NCI-H226 (cell line): ENCODE data around the gene CALML4.
"Not testable (repeated sequence)": the region's sequence is repeated elsewhere in the genome, so short reads cannot be mapped to it uniquely, and the experiment has no call there.

ENCODE experiments used
- DNase-seq: peaks from one replicate; pipeline ENCODE4 v3.0.0-alpha.2; 2015

CALML4 gene

GRCh38 chr15:68187559-68187958, 17.6 kb downstream of the CALML4 start:
- peak; percentile 69 for DNase-seq

- DNase-seq = peak; percentile 37
Measured at GRCh38 chr15:68186671-68187397, 18.3 kb downstream of the CALML4 start.

- DNase-seq = no peak
Measured at GRCh38 chr15:68184616-68185480, 20.3 kb downstream of the CALML4 start.

- no peak for DNase-seq
Measured at GRCh38 chr15:68183616-68184315, 21.4 kb downstream of the CALML4 start.

GRCh38 chr15:68177742-68178141, 27.4 kb downstream of the CALML4 start:
- DNase-seq = no peak

- no peak for DNase-seq
Measured at GRCh38 chr15:68176601-68177000, 28.5 kb downstream of the CALML4 start.

GRCh38 chr15:68175526-68175925, 29.6 kb downstream of the CALML4 start:
- DNase-seq = no peak

- DNase-seq = no peak
Measured at GRCh38 chr15:68173119-68173518, 32.0 kb downstream of the CALML4 start.

GRCh38 chr15:68172037-68172436, 33.1 kb downstream of the CALML4 start:
- DNase-seq = not testable (repeated sequence)

- DNase-seq = no peak
Measured at GRCh38 chr15:68166847-68167246, 38.3 kb downstream of the CALML4 start.

- no peak for DNase-seq
Measured at GRCh38 chr15:68163191-68163590, 41.9 kb downstream of the CALML4 start.

- DNase-seq = no peak
Measured at GRCh38 chr15:68158046-68158628, 47.0 kb downstream of the CALML4 start.

GRCh38 chr15:68157074-68157473, 48.1 kb downstream of the CALML4 start:
- DNase-seq = no peak

GRCh38 chr15:68154923-68155559, 50.1 kb downstream of the CALML4 start:
- DNase-seq = peak; percentile 23

- no peak for DNase-seq
Measured at GRCh38 chr15:68152342-68152741, 52.8 kb downstream of the CALML4 start.

GRCh38 chr15:68151277-68151676, 53.9 kb downstream of the CALML4 start:
- DNase-seq = no peak

GRCh38 chr15:68150187-68150586, 54.9 kb downstream of the CALML4 start:
- no peak for DNase-seq

- DNase-seq = no peak
Measured at GRCh38 chr15:68149059-68149458, 56.1 kb downstream of the CALML4 start.

- no peak for DNase-seq
Measured at GRCh38 chr15:68148039-68148438, 57.1 kb downstream of the CALML4 start.

GRCh38 chr15:68145706-68146105, 59.4 kb downstream of the CALML4 start:
- DNase-seq = no peak

- no peak for DNase-seq
Measured at GRCh38 chr15:68143785-68144184, 61.3 kb downstream of the CALML4 start.

- no peak for DNase-seq
Measured at GRCh38 chr15:68143129-68143528, 62.0 kb downstream of the CALML4 start.
